Activated naive CD4-positive, alpha-beta T cell treated with anti-CD3 and anti-CD28 coated beads for 36 hours (primary cell): ENCODE data around the gene TRIM64. TPM values are rescaled to one million over a fixed set of nuclear protein-coding genes. Genes with fewer than 3 reads are reported as not detected.
"Not testable (repeated sequence)": the region's sequence is repeated elsewhere in the genome, so short reads cannot be mapped to it uniquely, and the experiment has no call there.

Experiments used
- CTCF ChIA-PET: fragments of 350-600 bp; sonication (Branson Sonifier 250); formaldehyde crosslinking; loops from one replicate; lab custom pipeline; 2021; ENCODE audit warnings: antibody characterized with exemption; lab: Charles Lee
- DNase-seq: peaks from one replicate; pipeline ENCODE4 v3.0.0-alpha.2; 2020
- H3K27ac Mint-ChIP-seq: one replicate; pipeline ENCODE4 v1.8.0; 2021; ENCODE audit warnings: mild to moderate bottlenecking, mixed read lengths
- H3K27me3 Mint-ChIP-seq: one replicate; pipeline ENCODE4 v1.8.0; 2021; ENCODE audit warnings: low read depth, mixed read lengths
- H3K36me3 Mint-ChIP-seq: one replicate; pipeline ENCODE4 v1.8.0; 2021; ENCODE audit warnings: low read depth, mixed read lengths
- H3K4me1 Mint-ChIP-seq: one replicate; pipeline ENCODE4 v1.8.0; 2021; ENCODE audit warnings: low read depth, mixed read lengths
- H3K4me3 Mint-ChIP-seq: one replicate; pipeline ENCODE4 v1.8.0; 2021; ENCODE audit warnings: mild to moderate bottlenecking, moderate library complexity, mixed read lengths
- H3K9me3 Mint-ChIP-seq: one replicate; pipeline ENCODE4 v1.8.0; 2021; ENCODE audit warnings: mixed read lengths
- intact Hi-C: fragments of 100-400 bp; cut with micrococcal nuclease; formaldehyde crosslinking; loops from one replicate; pipeline ENCODE4 v1.15.1; 2023
- total RNA-seq, 2 experiments: library from RNA; stranded (reverse); gene quantifications; one replicate each; pipeline ENCODE4 v1.2.3, GENCODE V29; 2021

Gene TRIM64
- total RNA-seq: not detected

- DNase-seq, intact Hi-C loops, H3K4me3 Mint-ChIP-seq, H3K27ac Mint-ChIP-seq, H3K36me3 Mint-ChIP-seq, H3K4me1 Mint-ChIP-seq, CTCF ChIA-PET, H3K9me3 Mint-ChIP-seq, H3K27me3 Mint-ChIP-seq: not testable (repeated sequence)
These were observed at the start of gene TRIM64 for GRCh38 chr11:89965737-89966136. Gene TRIM64 (plus strand): TSS chr11:89966037. CDS start chr11:89968504, 2,467 bp downstream.

GRCh38 chr11:89922195-89922660 lies 43.6 kb upstream of the TRIM64 start, which contains the start of gene TRIM49D1:
Gene TRIM49D1 (minus strand): TSS chr11:89922245. CDS start chr11:89917710, 4,535 bp downstream.
- H3K4me1 Mint-ChIP-seq: no peaks in the 10 kb centered on the region
- CTCF ChIA-PET: no interaction called here
- no peak for DNase-seq
- intact Hi-C loops: no loop called here
- no peak within 1 kb of the TSS for H3K27ac Mint-ChIP-seq
- H3K36me3 Mint-ChIP-seq: no peaks in the 10 kb centered on the region
- H3K27me3 Mint-ChIP-seq: no peaks in the 10 kb centered on the region
- H3K4me3 Mint-ChIP-seq: no peak within 1 kb of the TSS
- H3K9me3 Mint-ChIP-seq: no peaks in the 10 kb centered on the region

GRCh38 chr11:89923764-89924163 lies 42.1 kb upstream of the TRIM64 start, which contains the start of gene TRIM49D2:
Gene TRIM49D2 (plus strand): TSS chr11:89924064. CDS start chr11:89926762, 2,698 bp downstream.
- H3K9me3 Mint-ChIP-seq, H3K4me3 Mint-ChIP-seq, H3K27ac Mint-ChIP-seq, DNase-seq, intact Hi-C loops, H3K4me1 Mint-ChIP-seq, CTCF ChIA-PET, H3K36me3 Mint-ChIP-seq, H3K27me3 Mint-ChIP-seq: not testable (repeated sequence)

GRCh38 chr11:89960833-89961232 lies 5.0 kb upstream of the TRIM64 start:
- intact Hi-C loops, DNase-seq, H3K27ac Mint-ChIP-seq, H3K27me3 Mint-ChIP-seq, H3K36me3 Mint-ChIP-seq, CTCF ChIA-PET, H3K4me3 Mint-ChIP-seq, H3K9me3 Mint-ChIP-seq, H3K4me1 Mint-ChIP-seq: not testable (repeated sequence)

Other genes starting within 250 kb of the TRIM64 start
- gene TRIM49, start 157.5 kb upstream of the TRIM64 start, total RNA-seq: not detected
- not detected for gene TRIM64B, start 87.5 kb upstream of the TRIM64 start, total RNA-seq
- gene TRIM49D1, start 43.8 kb upstream of the TRIM64 start, total RNA-seq: not detected
- gene TRIM49D2, start 42.0 kb upstream of the TRIM64 start, total RNA-seq: not detected
- not detected for gene TRIM49C, start 65.1 kb downstream of the TRIM64 start, total RNA-seq
- gene UBTFL1, start 119.9 kb downstream of the TRIM64 start, total RNA-seq: not detected
- not detected for gene NAALAD2, start 168.6 kb downstream of the TRIM64 start, total RNA-seq